GM19099 (cell line): Measurements from ENCODE around the gene ZNF837.

ENCODE experiments used
- POLR2A ChIP-seq: IDR thresholded peaks from 3 replicates; pipeline ENCODE4 v1.6.1; 2011; ENCODE audit warnings: low read depth; ENCODE audit not compliant: insufficient read length; ENCODE audit errors: extremely low read depth

ZNF837 gene

GRCh38 chr19:58361900-58362271 lies 18.9 kb downstream of the ZNF837 start:
- TF ChIP-seq POLR2A = no peak

- TF ChIP-seq POLR2A = no peak
These were observed 23.2 kb downstream of the ZNF837 start for GRCh38 chr19:58357481-58358145.

GRCh38 chr19:58356766-58357480 lies 23.9 kb downstream of the ZNF837 start:
- no peak for TF ChIP-seq POLR2A

GRCh38 chr19:58355908-58356765 lies 24.7 kb downstream of the ZNF837 start:
- TF ChIP-seq POLR2A = no peak

GRCh38 chr19:58355215-58355796 lies 25.5 kb downstream of the ZNF837 start:
- peak; percentile 22 for TF ChIP-seq POLR2A

DNA sequence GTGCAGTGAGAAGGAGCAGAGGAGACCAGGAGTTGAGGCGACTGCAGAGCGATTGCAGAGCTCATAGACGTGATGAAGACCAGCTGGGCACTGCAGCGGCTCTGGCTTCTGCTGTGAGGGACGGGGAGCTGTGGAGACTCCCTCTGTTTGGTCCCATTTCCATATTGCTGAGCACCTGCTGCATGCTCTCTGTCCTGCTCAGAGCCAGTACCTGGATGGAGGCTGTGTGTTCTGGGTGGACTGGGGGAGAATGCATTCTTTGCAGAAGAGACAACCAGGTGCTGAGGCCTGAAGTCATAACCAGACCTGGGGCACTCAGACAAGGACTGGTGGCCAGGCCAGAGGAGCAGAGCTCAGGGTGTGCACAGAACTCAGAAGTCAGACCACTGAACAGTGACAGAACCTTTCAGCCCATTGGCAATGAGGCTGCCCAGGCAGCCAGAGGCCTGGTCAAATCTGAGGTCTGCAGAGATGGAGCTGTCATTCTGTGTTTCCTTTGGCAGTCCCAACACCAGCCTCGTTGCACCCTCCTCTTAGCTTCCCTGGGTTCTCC lies 26.3 kb downstream of the ZNF837 start:
- TF ChIP-seq POLR2A = no peak

DNA sequence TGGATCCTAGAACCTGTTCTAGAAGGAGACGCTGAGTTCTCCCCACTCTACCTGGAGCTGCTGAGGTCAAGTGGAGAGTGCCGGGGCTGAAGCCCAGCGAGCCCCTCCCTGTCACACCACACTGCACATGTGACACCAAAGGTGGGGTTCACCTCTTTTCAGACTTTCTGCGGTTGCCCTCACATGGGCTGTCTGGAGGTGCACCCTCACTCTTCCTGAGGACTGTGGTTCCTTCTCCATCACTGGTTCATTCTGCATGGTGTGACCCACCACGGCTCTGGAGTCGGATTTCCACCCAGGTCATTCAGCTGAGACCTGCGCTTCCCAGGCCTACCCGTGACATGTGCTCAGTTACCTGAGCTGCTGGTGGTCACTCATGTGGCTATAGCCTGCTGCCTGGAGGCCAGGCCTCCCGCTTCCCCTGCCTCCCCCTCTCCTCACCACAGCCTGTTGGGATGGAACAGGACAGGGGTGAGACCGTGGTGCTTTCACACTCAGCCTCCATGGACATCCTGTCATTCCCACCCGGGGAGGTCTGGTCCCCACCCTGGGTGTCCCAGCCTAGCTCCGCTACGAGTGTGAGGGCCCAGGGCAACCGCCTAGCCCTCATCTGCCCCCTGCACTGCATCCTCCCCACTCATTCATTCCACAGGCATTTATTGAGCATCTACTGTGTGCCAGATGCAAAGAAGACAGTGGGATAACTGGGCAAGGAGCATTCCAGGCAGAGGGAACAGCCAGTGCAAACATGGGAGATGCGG lies 26.9 kb downstream of the ZNF837 start:
- no peak for TF ChIP-seq POLR2A

- TF ChIP-seq POLR2A = no peak
These were observed 27.8 kb downstream of the ZNF837 start, which contains the start of gene A1BG for GRCh38 chr19:58352760-58353671. A1BG (minus strand) TSS chr19:58353492; CDS start chr19:58353437, 55 bp downstream.

DNA sequence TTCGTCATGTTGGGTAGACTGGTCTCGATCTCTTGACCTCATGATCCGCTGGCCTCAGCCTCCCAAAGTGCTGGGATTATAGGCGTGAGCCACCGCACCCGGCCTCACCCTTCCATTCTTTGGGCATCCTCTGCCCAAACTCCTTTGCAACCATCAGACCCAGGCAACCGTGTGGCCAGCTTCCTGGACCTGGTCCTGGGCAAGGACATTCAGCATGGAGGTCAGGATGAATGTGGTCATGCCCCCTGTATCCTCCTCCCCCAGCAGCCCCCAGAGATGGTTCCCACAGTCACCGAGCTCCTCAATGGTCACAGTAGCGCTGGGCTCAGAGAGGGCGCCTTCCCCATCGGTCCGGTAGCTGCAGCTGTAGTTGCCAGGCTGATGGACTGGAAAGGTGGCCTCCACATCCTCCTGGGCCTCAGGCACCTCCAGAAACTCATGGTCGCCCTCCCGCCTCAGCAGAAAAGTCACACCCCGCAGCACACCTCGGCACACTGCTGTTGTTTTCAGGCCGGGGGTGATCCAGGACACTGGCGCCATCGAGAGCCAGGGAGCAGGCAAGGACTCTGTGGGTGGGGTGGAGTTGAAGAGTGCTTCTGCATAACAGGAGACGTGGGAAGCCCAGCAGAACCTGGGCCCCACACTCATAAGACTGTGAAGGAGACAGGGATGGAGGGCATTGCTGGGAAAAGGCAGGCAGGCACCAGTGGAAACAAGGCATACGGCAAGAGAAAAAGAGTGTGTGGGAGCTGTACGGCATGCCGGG lies 28.7 kb downstream of the ZNF837 start:
- no peak for TF ChIP-seq POLR2A

- TF ChIP-seq POLR2A = no peak
These were observed 29.3 kb downstream of the ZNF837 start for GRCh38 chr19:58351558-58351878.

GRCh38 chr19:58350871-58351557 lies 29.8 kb downstream of the ZNF837 start:
- TF ChIP-seq POLR2A = no peak
